HG03575 (cell line): ENCODE measurements around the gene NEU1.
"Not testable (repeated sequence)": the region's sequence is repeated elsewhere in the genome, so short reads cannot be mapped to it uniquely, and the experiment has no call there.

Source experiments
- ATAC-seq: cut with Tn5 transposase; IDR thresholded peaks from one replicate; pipeline ENCODE4 v1.9.1; 2021; ENCODE audit not compliant: unreplicated experiment, insufficient number of reproducible peaks, low FRiP score; ENCODE audit errors: extremely low read depth

Gene NEU1

DNA sequence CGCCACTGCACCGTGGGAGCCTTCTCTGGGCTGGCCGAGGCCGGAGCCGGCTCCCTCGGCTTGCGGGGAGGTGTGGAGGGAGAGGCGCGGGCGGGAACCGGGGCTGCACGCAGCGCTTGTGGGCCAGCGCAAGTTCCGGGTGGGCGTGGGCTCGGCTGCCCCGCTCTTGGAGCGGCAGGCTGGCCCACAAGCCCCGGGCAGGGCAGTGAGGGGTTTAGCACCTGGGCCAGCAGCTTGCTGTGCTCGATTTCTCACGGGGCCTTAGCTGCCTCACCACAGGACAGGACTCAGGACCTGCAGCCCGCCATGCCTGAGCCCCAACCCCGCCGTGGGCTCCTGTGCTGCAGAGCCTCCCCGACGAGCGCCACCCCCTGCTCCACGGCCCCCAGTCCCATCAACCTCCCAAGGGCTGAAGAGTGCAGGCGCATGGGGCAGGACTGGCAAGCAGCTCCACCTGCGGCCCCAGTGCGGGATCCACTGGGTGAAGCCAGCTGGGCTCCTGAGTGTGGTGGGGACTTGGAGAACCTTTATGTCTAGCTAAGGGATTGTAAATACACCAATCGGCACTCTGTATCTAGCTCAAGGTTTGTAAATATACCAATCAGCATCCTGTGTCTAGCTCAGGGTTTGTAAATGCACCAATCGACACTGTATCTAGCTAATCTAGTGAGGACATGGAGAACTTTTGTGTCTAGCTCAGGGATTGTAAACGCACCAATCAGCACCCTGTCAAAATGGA, 10.5 kb downstream of the NEU1 start:
- ATAC-seq: not testable (repeated sequence)

DNA sequence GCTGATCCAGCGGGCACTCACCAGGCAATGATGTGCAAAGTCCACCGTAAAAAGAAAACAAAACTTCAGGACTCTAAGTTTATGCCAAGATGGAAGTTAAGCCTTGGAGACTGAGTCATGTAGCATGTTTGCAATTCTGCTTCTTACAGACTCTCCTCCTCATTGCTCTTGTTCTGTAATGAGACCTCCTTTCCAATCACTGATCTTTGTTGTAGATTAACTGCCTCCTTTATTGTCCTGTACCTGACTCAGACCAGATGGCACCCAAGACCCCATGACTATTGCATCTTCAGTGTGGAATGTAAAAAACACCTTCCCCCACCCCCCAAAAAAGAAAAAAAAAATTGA, 11.2 kb downstream of the NEU1 start:
- ATAC-seq: no peak

DNA sequence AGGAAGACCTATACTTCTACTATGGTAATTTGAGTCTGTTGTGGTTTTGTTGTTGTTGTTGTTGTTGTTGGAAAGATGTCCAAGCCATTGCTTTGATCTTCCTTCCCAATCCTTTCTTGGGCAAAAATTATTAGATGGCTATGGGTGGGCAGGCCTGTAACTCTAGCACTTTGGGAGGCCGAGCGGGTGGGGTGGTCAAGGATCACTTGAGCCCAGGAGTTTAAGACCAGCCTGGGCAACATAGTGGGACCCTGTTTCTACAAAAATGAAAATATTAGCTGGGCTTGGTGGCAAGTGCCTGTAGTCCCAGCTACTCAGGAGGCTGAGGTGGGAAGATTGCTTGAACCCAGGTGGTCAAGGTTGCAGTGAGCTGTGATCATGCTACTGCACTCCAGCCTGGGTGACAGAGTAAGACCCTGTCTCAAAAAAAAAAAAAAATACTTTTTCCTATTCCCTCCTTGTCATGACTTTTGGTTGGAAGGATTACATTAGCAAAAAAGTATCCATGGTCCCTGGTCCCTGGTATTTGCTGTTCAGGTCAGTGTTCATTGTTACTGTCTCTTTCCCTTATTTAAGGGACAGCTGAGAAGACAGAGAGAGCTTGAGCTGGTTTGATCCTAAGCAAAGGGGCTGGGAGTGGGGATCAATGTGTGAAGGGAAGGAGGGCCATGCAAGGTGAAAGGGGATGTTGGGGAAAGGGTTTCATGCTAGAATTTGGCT, 11.7 kb downstream of the NEU1 start:
- ATAC-seq: no peak

GRCh38 chr6:31847276-31847978, 15.2 kb downstream of the NEU1 start:
- no peak for ATAC-seq

DNA sequence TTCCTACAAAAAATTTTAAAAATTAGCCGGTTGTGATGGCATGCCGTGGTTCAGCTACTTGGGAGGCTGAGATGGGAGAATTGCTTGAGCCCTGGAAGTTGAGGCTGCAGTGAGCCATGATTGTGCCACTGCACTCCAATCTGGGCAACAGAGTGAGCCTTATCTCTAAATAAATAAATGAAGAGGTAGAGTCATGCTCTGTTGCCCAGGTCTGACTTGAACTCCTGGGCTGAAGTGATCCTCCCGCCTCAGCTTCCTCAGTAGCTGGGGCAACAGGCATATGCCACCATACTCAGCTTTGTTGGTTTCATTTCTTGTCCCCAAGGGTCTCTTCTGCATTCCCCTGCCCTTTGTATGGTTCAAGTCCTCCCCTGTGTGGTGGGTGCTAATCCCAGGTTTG, 18.1 kb downstream of the NEU1 start:
- no peak for ATAC-seq

GRCh38 chr6:31842053-31842452, 20.6 kb downstream of the NEU1 start:
- ATAC-seq: no peak

GRCh38 chr6:31839779-31840126, 22.9 kb downstream of the NEU1 start:
- not testable (repeated sequence) for ATAC-seq

DNA sequence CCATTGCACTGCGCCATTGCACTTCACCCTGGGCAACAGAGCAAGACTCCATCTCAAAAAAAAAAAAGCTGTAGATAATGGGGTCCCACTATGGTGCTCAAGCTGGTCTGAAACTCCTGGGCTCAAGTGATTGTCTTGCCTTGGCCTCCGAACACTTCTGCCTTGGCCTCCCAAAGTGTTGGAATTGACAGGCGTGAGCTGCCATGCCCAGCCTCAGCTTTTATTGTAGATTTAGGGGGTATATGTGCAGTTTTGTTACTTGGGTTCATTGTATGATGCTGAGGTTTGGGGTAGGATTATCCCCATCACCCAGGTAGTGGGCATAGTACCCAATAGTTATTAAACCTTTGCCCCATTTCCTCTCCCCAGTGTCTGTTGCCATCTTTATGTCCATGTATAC, 23.7 kb downstream of the NEU1 start:
- ATAC-seq: no peak

DNA sequence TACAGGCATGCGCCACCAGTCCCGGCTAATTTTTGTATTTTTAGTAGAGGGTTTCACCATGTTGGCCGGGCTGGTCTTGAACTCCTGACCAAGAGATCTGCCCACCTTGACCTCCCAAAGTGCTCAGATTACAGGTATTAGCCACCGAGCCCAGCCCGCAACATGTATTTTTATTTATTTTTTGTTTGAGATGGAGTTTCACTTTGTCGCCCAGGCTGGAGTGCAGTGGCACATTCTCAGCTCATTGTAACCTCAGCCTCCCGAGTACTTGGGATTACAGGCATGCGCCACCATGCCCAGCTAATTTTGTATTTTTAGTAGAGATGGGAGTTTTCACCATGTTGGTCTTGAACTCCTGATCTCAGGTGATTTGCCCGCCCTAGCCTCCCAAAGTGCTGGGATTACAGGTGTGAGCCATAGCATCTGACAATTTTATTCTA, 24.5 kb downstream of the NEU1 start:
- ATAC-seq: not testable (repeated sequence)

DNA sequence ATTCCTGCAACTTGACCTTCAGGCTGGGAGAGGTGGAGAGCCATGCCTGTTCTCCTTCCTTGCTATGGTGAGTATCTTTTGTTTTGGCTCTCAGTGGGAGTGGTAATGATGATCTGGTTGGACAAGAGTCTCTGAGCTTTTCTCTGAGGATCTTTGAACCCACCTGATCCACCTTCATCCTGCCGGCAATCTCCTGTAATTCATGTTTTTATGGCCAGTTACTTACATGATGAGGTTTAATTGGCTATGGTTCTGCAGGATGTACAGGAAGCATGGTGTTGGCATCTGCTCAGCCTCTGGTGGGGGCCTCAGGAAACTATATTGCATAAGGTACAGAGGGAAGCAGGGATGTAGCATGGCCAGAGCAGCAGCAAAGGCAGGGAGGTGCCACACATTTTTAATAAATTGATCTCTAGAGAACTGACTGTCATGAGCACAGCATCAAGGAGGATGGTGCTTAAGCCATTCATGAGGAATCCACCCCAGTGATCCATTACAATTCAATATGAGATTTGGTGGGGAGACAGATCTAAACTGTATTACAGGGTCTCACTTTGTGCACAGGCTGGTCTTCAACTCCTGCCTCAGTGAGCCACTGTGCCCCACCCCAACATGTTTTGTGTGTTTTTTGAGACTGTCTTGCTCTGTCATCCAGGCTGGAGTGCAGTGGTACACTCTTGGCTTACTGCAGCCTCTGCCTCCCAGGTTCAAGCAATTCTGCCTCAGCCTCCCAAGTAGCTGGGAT, 25.1 kb downstream of the NEU1 start:
- ATAC-seq: no peak

- no peak for ATAC-seq
Observed at GRCh38 chr6:31836474-31837368, 25.9 kb downstream of the NEU1 start.

DNA sequence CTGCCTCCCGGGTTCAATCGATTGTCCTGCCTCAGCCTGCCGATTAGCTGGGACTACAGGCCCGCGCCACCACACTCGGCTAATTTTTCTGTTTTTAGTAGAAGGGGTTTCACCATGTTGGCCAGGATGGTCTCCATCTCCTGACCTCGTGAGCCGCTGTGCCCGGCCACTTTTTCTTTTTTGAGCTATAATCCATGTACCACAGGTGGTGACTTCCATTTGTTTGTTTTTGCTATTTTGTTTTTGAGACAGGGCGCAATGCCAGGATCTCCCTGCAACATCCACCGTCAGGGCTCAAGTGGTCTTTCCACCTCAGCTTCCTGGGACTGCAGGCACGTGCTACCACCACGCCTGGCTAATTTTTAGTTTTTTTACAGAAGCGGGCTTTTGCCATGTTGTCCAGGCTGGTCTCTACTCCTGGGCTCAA, 26.6 kb downstream of the NEU1 start:
- no peak for ATAC-seq

DNA sequence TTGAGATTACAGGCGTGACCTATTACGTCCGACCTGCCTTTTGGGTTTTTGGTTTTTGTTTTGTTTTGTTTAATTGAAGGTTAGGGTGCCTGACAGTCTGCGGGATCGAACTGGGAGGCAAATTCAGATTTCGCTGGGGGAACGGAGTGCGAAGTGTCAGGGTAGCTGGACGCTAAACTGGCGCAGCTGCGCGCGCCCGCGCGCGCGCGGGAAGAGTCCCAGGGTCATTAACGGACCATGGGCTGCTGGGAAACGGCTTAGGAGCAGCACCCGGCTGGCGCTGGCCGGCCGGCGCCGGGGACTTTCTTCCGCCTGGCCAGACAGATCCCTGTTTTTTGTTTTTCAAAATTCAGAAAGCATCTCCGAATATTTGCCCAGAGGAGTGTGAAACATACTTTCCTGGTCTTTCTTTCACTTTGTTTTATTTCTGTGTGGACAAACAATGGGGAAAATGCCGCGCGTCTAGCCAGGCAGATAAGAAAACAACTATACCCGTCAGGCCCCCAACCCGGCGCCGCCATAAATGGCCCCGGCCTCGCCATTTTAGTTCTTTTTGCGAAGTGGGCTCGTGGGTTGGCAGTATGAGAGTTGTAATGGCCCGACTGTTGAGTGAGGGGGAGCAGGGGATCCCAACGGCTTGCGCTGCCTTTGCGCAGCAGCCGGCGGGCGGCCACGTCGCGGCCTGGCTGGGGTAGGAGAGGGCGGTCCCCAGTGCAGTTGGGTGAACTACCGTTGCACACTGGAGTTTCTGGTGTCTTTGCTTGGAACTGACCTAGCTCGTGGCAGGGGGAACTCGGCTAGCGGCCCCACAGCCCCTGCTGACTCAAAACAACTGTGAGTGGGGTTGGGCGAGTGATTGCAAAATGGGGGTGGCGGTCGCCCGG, 28.0 kb downstream of the NEU1 start:
- ATAC-seq: no peak

DNA sequence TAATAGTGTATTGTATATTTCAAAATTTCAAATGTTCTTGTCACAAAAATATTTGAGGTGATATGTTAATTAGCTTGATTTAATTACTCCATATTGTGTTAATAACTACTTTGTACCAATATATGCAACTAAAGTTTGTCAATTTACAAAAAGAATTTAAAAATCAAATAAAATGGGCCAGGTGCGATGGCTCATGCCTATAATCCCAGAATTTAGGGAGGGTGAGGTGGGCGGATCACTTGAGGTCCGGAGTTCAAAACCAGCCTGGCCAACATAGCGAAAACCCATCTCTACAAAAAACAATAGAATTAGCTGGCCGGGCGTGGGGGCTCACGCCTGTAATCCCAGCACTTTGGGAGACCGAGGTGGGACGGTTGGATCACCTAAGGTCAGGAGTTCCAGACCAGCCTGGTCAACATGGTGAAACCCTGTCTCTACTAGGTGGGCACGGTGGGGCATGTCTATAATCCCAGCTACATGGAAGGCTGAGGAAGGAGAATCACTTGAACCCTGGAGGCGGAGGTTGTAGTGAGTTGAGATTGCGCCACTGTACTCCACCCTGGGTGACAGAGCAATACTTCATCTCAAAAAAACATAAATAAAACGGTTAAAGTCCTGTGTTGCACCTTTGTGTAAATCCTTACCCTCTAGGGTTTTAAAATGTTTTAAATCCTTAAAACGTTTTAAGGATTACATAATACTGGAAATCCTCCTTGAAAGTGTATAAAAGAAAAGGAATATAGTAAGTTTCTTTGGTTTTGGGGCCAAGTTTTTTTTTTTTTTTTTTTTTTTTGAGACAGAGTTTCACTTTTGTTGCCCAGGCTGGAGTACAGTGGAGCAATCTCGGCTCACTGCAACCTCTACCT, 31.0 kb downstream of the NEU1 start:
- ATAC-seq: no peak

- no peak for ATAC-seq
Observed at GRCh38 chr6:31830886-31831335, 31.7 kb downstream of the NEU1 start.

- no peak for ATAC-seq
Observed at GRCh38 chr6:31829633-31830283, 32.9 kb downstream of the NEU1 start.
